ENCODE results near the gene ATP8A2.
"Not testable (repeated sequence)": the region's sequence is repeated elsewhere in the genome, so short reads cannot be mapped to it uniquely, and the experiment has no call there.

- TF ChIP-seq, protein P1, sequence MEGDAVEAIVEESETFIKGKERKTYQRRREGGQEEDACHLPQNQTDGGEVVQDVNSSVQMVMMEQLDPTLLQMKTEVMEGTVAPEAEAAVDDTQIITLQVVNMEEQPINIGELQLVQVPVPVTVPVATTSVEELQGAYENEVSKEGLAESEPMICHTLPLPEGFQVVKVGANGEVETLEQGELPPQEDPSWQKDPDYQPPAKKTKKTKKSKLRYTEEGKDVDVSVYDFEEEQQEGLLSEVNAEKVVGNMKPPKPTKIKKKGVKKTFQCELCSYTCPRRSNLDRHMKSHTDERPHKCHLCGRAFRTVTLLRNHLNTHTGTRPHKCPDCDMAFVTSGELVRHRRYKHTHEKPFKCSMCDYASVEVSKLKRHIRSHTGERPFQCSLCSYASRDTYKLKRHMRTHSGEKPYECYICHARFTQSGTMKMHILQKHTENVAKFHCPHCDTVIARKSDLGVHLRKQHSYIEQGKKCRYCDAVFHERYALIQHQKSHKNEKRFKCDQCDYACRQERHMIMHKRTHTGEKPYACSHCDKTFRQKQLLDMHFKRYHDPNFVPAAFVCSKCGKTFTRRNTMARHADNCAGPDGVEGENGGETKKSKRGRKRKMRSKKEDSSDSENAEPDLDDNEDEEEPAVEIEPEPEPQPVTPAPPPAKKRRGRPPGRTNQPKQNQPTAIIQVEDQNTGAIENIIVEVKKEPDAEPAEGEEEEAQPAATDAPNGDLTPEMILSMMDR (conservative IDR thresholded peaks at IDR 0.05): not testable (repeated sequence)
- TF ChIP-seq EZH2 (IDR thresholded peaks at IDR 0.05; ENCODE audit: low read depth): not testable (repeated sequence)
Observed at GRCh38 chr13:25954943-25955342, 583.2 kb downstream of the ATP8A2 start.
